Measurements from ENCODE around the gene ERCC2. TPM values are rescaled to one million over a fixed set of nuclear protein-coding genes. Genes with fewer than 3 reads are reported as not detected.
A peak's percentile ranks its signal among the peaks of the same experiment; 100 is the strongest.

Gene ERCC2
- total and polyA plus RNA-seq, 2 of the 4 experiments (the other 2 are of a cell fraction), result 30.6 to 66.5 TPM

GRCh38 chr19:45355910-45356309 lies 14.5 kb downstream of the ERCC2 start:
- no peak overlapping the region for H3K4ac ChIP-seq (ENCODE audit: low read depth, low read length)
- H3K27me3 ChIP-seq (ENCODE audit: control insufficient read depth, insufficient read depth, low read length), result no peaks in the 10 kb centered on the region
- H3K14ac ChIP-seq (replicated peaks; ENCODE audit: low read depth, low read length), result no peak overlapping the region
- POLR2A ChIA-PET (ENCODE audit: unreplicated experiment), result no interaction called here
- H2BK120ac ChIP-seq (ENCODE audit: low read depth, low read length), result no peak overlapping the region
- H4K91ac ChIP-seq (ENCODE audit: insufficient read depth, low read depth, low read length), result no peak overlapping the region
- no peak overlapping the region for H3K4me2 ChIP-seq (ENCODE audit: low read depth, low read length)
- H3K27ac ChIP-seq (ENCODE audit: insufficient read depth, low read length), result no peak overlapping the region
- no peaks in the 10 kb centered on the region for H3K4me1 ChIP-seq (ENCODE audit: control insufficient read depth, insufficient read depth, low read length)
- H4K8ac ChIP-seq (ENCODE audit: low read depth in 2 of 2, low read length in 2 of 2), result no peak overlapping the region
- H2AK5ac ChIP-seq (ENCODE audit: low read depth, low read length), result no peak overlapping the region
- H2BK5ac ChIP-seq (ENCODE audit: low read depth, low read length, poor library complexity, severe bottlenecking), result no peak overlapping the region
- dilution Hi-C loops (cut with HindIII; ENCODE audit: low sequenced_read_pairs, unreplicated experiment) (no loop called here), intact Hi-C loops (cut with micrococcal nuclease) (no loop called here), in situ Hi-C loops (cut with MboI; ENCODE audit: low sequenced_read_pairs) (no loop called here)
- peaks cover 0 to 10% of the 10 kb centered on the region in 2 experiments; a peak in 2 of 4 replicates for H3K79me1 ChIP-seq (ENCODE audit: low read depth in 1 of 2, low read length in 2 of 2)
- no peak overlapping the region for H3K9ac ChIP-seq (ENCODE audit: low read depth, low read length)
- CTCF ChIA-PET, result no interaction called here
- H3K23ac ChIP-seq (ENCODE audit: low read depth, low read length), result no peak overlapping the region
- peaks cover 53% of the 10 kb centered on the region for H3K36me3 ChIP-seq (ENCODE audit: control insufficient read depth, insufficient read depth, low read length)
- H3K9me1 ChIP-seq (ENCODE audit: insufficient read depth, low read length), result no peaks in the 10 kb centered on the region
- H2BK15ac ChIP-seq (ENCODE audit: low read depth, low read length), result no peak overlapping the region
- ATAC-seq (ENCODE audit: low read depth) (no peak), DNase-seq (no peak)
- H3K18ac ChIP-seq (ENCODE audit: low read depth, low read length), result no peak overlapping the region
- WGBS, 2 experiments (ENCODE audit: extremely low coverage in 2 of 2, insufficient read length in 1 of 2), result 93% methylated on average over 8 of the region's 9 CpGs; no CpG with 5 or more reads in 1 of the 2 experiments
- H4K20me1 ChIP-seq (ENCODE audit: insufficient read depth, low read length), result peaks cover 7% of the 10 kb centered on the region; the same call in 1 of the 2 replicates
- no peak overlapping the region for H2AFZ ChIP-seq (replicated peaks; ENCODE audit: low read length, poor library complexity)
- H3K4me3 ChIP-seq (ENCODE audit: insufficient read depth, low read depth, low read length), result no peak overlapping the region
- no peak overlapping the region for H3K56ac ChIP-seq (ENCODE audit: extremely low read depth, insufficient read depth, low read length)
- H3K9me3 ChIP-seq (ENCODE audit: control insufficient read depth, insufficient read depth, low read length), result no peaks in the 10 kb centered on the region
- TF ChIP-seq CEBPB (IDR thresholded peaks at IDR 0.05; ENCODE audit: low read depth, low read length) (no peak), NFE2L2 (IDR thresholded peaks at IDR 0.05; ENCODE audit: low read depth, low read length) (no peak), USF2 (IDR thresholded peaks at IDR 0.05; ENCODE audit: low read depth, low read length) (no peak), CHD1 (IDR thresholded peaks at IDR 0.05; ENCODE audit: low read depth, low read length) (no peak), FOS (IDR thresholded peaks at IDR 0.05; ENCODE audit: low read depth, low read length) (no peak), CTCF (conservative IDR thresholded peaks at IDR 0.05; ENCODE audit: low read depth, low read length) (no peak), MAFK (IDR thresholded peaks at IDR 0.05; ENCODE audit: low read depth, low read length) (no peak), RAD21 (IDR thresholded peaks at IDR 0.05; ENCODE audit: low read length) (no peak), POLR2A (IDR thresholded peaks at IDR 0.05; ENCODE audit: low read depth, low read length) (no peak), SMC3 (IDR thresholded peaks at IDR 0.05; ENCODE audit: low read depth, low read length) (no peak), ELK1 (IDR thresholded peaks at IDR 0.05; ENCODE audit: borderline replicate concordance, low read depth, low read length) (no peak), RFX5 (IDR thresholded peaks at IDR 0.05; ENCODE audit: low read depth, low read length) (no peak), RCOR1 (IDR thresholded peaks at IDR 0.05; ENCODE audit: insufficient replicate concordance, low read length) (no peak)
- peak overlapping the region; percentile 19 for H2AK9ac ChIP-seq (replicated peaks; ENCODE audit: low read depth, low read length, poor library complexity)
- BruUV-seq (replicated peaks), result no TSS peak
- H4K5ac ChIP-seq (ENCODE audit: low read depth, low read length), result no peak overlapping the region
- H2BK20ac ChIP-seq (ENCODE audit: low read depth, low read length), result no peak overlapping the region

All from IMR-90 (cell line).